GM12874 (cell line): ENCODE measurements around the gene OAS3.

Experiments used
- TF ChIP-seq, protein P1 (sequence below): IDR thresholded peaks from 2 replicates; pipeline ENCODE4 v1.5.1; 2011; ENCODE audit warnings: low read depth, mild to moderate bottlenecking, control low read depth, low read length, moderate library complexity; ENCODE audit not compliant: insufficient read depth

Gene OAS3

GRCh38 chr12:112947761-112948160, 9.5 kb downstream of the OAS3 start:
- TF ChIP-seq, protein P1, sequence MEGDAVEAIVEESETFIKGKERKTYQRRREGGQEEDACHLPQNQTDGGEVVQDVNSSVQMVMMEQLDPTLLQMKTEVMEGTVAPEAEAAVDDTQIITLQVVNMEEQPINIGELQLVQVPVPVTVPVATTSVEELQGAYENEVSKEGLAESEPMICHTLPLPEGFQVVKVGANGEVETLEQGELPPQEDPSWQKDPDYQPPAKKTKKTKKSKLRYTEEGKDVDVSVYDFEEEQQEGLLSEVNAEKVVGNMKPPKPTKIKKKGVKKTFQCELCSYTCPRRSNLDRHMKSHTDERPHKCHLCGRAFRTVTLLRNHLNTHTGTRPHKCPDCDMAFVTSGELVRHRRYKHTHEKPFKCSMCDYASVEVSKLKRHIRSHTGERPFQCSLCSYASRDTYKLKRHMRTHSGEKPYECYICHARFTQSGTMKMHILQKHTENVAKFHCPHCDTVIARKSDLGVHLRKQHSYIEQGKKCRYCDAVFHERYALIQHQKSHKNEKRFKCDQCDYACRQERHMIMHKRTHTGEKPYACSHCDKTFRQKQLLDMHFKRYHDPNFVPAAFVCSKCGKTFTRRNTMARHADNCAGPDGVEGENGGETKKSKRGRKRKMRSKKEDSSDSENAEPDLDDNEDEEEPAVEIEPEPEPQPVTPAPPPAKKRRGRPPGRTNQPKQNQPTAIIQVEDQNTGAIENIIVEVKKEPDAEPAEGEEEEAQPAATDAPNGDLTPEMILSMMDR, result no peak

- TF ChIP-seq, protein P1, result no peak
These were observed 10.5 kb downstream of the OAS3 start for GRCh38 chr12:112948806-112949205.

GRCh38 chr12:112950701-112951100, 12.4 kb downstream of the OAS3 start:
- TF ChIP-seq, protein P1, result no peak

GRCh38 chr12:112961074-112961473, 22.8 kb downstream of the OAS3 start:
- TF ChIP-seq, protein P1, result no peak

DNA sequence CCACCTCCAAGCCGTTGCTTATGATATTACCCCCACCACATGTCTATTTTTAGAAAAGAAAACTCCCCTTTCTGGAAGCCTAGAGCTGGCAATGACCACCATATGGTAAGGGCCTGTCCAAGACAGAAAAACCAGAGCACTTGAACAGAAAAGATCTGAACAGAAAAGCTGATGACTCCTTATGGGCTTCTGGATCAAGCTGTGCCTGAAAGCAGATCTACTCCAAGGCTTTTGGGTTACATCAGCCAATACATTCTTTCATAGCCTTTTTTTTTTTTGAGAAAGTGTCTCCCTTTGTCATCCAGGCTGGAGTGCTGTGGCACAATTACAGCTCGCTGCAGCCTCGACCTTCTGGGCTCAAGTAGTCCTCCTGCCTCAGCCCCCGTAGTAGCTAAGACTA, 23.3 kb downstream of the OAS3 start:
- TF ChIP-seq, protein P1, result no peak

DNA sequence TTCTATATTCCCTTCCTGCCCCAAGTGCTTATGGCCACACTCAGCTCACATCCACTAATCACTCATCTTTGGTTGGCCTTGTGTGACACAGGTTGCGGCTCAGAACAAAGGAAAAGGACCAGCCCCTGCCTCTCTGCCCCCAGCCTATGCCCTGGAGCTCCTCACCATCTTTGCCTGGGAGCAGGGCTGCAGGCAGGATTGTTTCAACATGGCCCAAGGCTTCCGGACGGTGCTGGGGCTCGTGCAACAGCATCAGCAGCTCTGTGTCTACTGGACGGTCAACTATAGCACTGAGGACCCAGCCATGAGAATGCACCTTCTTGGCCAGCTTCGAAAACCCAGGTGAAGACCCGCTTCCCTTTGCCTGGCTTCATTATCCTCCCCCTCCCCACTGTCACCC, 24.3 kb downstream of the OAS3 start:
- TF ChIP-seq, protein P1, result no peak

DNA sequence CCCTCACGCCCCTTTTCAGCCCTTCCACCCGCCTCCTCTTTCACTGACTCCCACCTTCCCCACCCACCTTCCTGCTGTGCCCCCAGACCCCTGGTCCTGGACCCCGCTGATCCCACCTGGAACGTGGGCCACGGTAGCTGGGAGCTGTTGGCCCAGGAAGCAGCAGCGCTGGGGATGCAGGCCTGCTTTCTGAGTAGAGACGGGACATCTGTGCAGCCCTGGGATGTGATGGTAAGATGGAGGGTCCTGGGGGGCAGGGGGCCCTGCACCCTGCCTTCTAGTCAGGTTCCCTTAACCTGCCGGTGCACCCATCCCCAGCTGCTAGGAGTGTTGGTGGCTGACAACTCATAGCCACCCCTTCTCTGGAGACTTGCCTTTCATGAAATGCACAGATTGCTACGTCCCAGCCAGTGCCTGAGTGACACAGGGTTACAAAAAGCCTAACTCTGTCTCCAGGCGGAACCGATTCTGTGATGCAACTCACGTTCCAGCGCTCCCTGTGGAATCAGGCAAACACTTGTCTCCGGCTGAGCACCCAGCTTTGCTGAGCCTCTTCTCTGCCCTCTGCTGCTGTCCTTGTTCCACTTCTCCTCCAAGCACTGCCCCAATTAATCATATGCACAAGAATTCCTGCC, 25.1 kb downstream of the OAS3 start:
- TF ChIP-seq, protein P1, result no peak
